ENCODE results near the gene B4GALNT4. TPM values are rescaled to one million over a fixed set of nuclear protein-coding genes. Genes with fewer than 3 reads are reported as not detected.
"Not testable (repeated sequence)": the region's sequence is repeated elsewhere in the genome, so short reads cannot be mapped to it uniquely, and the experiment has no call there.

B4GALNT4 gene
- total RNA-seq, 1 experiment from 2014 or later, result 3.0 TPM

DNA sequence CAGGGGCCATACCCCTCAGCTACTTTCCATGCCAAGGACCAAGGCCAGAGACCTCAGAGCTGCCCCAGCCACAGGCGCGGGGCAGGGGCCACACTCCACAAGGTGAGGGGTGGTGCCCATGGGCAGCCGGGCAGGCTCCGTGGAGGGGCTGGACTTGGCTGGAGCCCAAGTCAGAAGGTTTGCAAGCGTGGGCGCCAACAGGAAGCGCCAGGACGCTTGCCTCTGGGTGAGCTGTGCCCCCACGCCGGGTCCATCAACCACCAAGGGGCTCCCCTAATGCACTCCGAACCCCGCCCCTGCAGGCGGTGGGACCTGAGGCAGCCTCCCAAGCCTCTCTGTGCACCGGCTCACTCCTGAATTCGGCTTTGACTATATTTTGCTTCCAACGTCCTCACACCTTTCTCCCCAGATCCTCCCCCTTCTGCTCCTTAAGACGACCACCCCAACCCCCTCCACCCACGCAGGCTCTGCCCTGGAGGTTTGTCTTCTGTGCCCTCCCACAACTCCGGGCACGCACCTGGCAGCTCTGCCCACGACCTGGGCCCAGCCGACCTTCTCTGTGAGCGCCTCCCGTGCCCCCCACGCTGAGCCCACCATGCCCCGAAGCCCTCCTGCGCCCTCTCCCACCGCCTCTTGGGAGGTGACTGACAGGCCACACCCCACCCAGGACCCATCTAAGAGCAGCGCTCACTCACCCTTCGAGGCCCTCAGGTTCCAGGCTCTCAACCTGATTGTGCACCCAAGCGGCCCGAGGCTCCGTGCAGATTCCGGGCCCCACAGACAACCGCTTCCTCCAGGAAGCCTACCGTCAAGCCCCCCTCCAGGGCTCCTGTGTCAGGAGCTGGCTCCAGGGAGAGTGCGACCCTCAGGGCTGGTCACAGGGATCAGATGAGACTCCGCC is 22.1 kb downstream of the B4GALNT4 start:
- no peak for DNase-seq (ENCODE audit: low read depth)

GRCh38 chr11:392102-392777 is 22.9 kb downstream of the B4GALNT4 start:
- DNase-seq (ENCODE audit: low read depth), result no peak

- peak; percentile 78 for DNase-seq (ENCODE audit: low read depth)
Measured at GRCh38 chr11:393219-394033, 24.1 kb downstream of the B4GALNT4 start.

GRCh38 chr11:394034-394857 is 24.9 kb downstream of the B4GALNT4 start, which contains the start of gene PKP3:
Gene PKP3, plus strand, starts transcription at chr11:394209. Its CDS starts 84 bp downstream, at chr11:394293.
- DNase-seq (ENCODE audit: low read depth), result peak; percentile 76

GRCh38 chr11:394858-395655 is 25.8 kb downstream of the B4GALNT4 start:
- DNase-seq (ENCODE audit: low read depth), result no peak

DNA sequence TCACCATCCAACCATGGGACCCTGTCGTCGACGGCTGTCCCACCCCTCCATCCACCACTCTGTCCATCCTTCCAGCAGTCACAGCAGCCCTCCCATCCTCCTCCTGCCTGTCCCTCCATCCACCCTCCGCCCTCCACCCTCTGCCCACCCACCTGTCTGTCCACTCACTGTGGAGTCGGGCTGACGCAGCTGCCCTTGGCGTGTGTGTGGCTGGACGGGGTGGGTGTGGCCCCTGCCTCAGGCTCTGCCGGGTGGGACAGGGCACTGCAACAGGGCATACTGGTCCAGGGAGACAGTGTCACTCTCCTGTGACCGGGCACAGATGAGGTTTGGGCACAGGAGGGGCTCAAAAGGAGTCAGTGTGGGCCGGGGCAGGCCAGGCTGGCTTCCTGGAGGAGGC is 26.6 kb downstream of the B4GALNT4 start:
- no peak for DNase-seq (ENCODE audit: low read depth)

GRCh38 chr11:396511-396947 is 27.2 kb downstream of the B4GALNT4 start:
- DNase-seq (ENCODE audit: low read depth), result peak; percentile 40

GRCh38 chr11:396948-397548 is 27.7 kb downstream of the B4GALNT4 start:
- DNase-seq (ENCODE audit: low read depth), result no peak

- no peak for DNase-seq (ENCODE audit: low read depth)
Measured at GRCh38 chr11:398826-399225, 29.5 kb downstream of the B4GALNT4 start.

DNA sequence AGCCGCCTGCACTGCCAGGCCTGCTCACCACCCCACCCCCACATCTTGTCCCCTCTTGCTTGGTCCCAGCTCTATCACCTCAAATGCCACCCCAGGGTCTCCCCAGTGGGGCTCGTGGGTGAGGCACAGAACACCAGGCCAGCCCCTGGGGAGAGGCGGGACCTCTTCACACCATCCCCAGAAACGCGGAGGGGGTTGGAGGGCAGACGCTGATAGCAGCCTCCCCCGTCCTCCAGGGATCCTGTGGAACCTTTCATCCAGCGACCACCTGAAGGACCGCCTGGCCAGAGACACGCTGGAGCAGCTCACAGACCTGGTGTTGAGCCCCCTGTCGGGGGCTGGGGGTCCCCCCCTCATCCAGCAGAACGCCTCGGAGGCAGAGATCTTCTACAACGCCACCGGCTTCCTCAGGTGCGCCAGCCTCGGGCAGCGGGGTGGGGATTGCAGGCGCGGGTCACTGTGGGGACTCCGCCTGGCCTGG is 30.5 kb downstream of the B4GALNT4 start:
- DNase-seq (ENCODE audit: low read depth), result no peak

GRCh38 chr11:400241-400689 is 31.0 kb downstream of the B4GALNT4 start:
- DNase-seq (ENCODE audit: low read depth), result no peak

- not testable (repeated sequence) for DNase-seq (ENCODE audit: low read depth)
Measured at GRCh38 chr11:401196-401595, 31.9 kb downstream of the B4GALNT4 start.

GRCh38 chr11:403021-403760 is 33.9 kb downstream of the B4GALNT4 start:
- no peak for DNase-seq (ENCODE audit: low read depth)

GRCh38 chr11:403761-404431 is 34.6 kb downstream of the B4GALNT4 start:
- no peak for DNase-seq (ENCODE audit: low read depth)

GRCh38 chr11:404551-405264 is 35.4 kb downstream of the B4GALNT4 start:
- DNase-seq (ENCODE audit: low read depth), result no peak

DNA sequence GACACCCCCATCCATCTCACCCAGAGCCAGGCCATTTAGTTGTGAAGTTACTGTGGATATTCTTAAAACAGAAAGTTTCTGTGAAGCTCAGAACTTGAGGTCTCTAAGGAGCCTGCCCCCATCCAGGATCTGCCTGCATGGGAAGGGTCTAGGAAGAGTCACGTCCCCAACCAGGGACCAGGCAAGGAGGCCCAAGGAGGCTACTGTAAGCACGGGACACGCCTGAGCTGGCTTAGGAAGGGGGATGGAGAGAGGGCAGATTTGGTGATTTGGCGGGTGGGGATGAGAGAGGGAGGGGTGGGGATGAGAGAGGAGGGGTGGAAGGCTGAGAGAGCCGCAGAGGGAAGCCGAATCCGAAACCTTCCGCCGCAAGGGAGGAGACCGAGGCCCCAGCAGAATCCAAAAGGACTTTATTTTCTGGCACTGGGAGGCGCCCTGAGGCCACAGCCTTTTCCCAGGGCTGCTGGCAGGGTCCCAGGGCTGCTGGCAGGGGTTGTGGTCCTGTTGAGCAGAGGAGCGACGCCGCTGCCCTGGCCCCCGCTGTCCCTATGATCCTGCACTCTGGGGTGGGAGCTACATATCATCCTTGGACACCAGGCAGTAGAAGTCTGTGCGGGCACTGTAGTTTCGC is 36.1 kb downstream of the B4GALNT4 start:
- no peak for DNase-seq (ENCODE audit: low read depth)

Measured in HT1080 (cell line).